Measurements from ENCODE around the gene DLL3.
"Not testable (repeated sequence)": the region's sequence is repeated elsewhere in the genome, so short reads cannot be mapped to it uniquely, and the experiment has no call there.

The DLL3 gene

GRCh38 chr19:39498798-39499642 lies at the start of gene DLL3:
DLL3 (plus strand) TSS chr19:39498947; CDS start chr19:39498975, 28 bp downstream.
- in situ Hi-C loops (cut with MboI; ENCODE audit: low sequenced_read_pairs): no loop called here

- in situ Hi-C loops (cut with MboI; ENCODE audit: low sequenced_read_pairs): no loop called here
Observed at GRCh38 chr19:39449116-39449797, 49.5 kb upstream of the DLL3 start.

GRCh38 chr19:39451257-39451656 lies 47.5 kb upstream of the DLL3 start:
- in situ Hi-C loops (cut with MboI; ENCODE audit: low sequenced_read_pairs): not testable (repeated sequence)

GRCh38 chr19:39463403-39463802 lies 35.3 kb upstream of the DLL3 start:
- in situ Hi-C loops (cut with MboI; ENCODE audit: low sequenced_read_pairs): no loop called here

- in situ Hi-C loops (cut with MboI; ENCODE audit: low sequenced_read_pairs): no loop called here
Observed at GRCh38 chr19:39465956-39466747, 32.6 kb upstream of the DLL3 start.

DNA sequence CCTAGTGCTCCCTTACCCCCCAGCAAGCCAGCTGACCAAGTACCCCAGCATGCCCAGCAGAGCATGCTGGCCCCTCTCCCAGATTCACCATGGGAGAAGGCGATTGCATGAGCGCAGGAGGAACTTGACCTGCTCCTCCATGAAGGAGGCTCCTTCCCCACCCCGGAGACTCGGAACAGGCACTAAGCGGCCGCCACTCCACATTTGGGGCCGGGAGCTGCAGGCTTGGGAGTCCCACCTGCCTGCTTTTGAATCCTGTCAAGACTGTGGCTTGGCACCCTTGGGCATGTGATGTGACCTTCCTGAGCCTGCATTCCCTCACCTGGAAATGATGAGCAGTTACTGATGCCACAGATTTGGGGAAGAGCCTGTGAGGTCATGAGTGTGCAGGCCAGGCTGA lies 30.8 kb upstream of the DLL3 start:
- in situ Hi-C loops (cut with MboI; ENCODE audit: low sequenced_read_pairs): no loop called here

- in situ Hi-C loops (cut with MboI; ENCODE audit: low sequenced_read_pairs): no loop called here
Observed at GRCh38 chr19:39469036-39469435, 29.7 kb upstream of the DLL3 start.

DNA sequence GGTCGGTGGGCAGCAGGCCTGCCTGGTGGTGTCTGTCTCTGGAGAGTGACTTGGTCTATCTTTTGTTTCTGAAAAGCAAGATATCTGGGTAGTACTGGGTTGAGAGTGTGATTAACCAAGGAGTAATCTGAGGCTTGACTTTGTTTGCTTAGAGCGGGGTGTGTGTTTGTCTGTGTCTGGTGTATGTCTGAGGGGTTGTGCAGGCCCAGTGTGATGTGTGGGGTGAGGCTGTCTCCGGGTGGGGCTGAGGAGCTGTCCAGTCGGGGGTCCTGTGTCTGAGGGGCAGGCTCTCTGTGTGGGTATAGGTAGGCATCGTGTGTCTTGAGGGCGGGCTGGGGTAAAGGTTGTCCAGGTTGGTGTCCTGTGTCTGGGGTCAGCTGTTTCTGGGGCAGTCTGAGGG lies 29.2 kb upstream of the DLL3 start:
- in situ Hi-C loops (cut with MboI; ENCODE audit: low sequenced_read_pairs): no loop called here

- in situ Hi-C loops (cut with MboI; ENCODE audit: low sequenced_read_pairs): no loop called here
Observed at GRCh38 chr19:39470724-39471339, 27.9 kb upstream of the DLL3 start.

GRCh38 chr19:39471756-39472536 lies 26.8 kb upstream of the DLL3 start:
- in situ Hi-C loops (cut with MboI; ENCODE audit: low sequenced_read_pairs): no loop called here

DNA sequence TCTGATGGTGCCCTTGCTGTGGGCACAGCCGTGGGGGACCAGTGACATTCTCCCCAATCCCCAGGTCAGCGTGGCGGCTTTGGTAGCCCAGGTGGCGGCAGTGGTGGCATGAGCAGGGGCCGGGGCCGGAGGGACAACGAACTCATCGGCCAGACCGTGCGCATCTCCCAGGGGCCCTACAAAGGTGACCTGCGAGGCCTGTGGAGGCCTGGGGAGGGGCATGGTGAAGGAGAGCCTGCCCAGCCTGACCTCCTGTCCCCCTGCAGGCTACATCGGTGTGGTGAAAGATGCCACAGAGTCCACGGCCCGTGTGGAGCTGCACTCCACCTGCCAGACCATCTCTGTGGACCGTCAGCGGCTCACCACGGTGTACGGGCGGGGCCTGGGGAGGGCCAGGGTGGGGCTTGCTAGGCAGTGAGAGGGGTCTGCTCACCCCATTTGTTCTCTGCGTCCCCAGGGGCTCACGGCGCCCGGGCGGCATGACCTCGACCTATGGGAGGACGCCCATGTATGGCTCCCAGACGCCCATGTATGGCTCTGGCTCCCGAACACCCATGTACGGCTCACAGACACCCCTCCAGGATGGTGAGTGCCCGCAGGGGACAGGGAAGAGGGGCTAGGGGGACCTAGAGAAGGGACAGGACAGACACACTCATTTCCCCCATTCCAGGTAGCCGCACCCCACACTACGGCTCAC lies 25.9 kb upstream of the DLL3 start:
- in situ Hi-C loops (cut with MboI; ENCODE audit: low sequenced_read_pairs): no loop called here

- in situ Hi-C loops (cut with MboI; ENCODE audit: low sequenced_read_pairs): no loop called here
Observed at GRCh38 chr19:39473443-39473960, 25.2 kb upstream of the DLL3 start.

DNA sequence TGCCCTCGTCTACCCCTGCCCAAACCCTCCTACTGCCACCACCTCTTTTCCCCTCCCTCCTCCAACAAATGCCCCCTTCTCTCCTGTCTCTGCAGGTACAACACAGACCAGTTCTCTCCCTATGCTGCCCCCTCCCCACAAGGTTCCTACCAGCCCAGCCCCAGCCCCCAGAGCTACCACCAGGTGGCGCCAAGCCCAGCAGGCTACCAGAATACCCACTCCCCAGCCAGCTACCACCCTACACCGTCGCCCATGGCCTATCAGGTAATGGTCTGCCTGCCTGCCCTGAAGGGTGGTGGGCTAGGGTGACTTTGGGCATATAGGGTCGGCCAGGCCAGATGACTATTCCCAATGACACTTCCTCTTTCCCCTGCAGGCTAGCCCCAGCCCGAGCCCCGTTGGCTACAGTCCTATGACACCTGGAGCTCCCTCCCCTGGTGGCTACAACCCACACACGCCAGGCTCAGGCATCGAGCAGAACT lies 24.6 kb upstream of the DLL3 start:
- in situ Hi-C loops (cut with MboI; ENCODE audit: low sequenced_read_pairs): no loop called here

DNA sequence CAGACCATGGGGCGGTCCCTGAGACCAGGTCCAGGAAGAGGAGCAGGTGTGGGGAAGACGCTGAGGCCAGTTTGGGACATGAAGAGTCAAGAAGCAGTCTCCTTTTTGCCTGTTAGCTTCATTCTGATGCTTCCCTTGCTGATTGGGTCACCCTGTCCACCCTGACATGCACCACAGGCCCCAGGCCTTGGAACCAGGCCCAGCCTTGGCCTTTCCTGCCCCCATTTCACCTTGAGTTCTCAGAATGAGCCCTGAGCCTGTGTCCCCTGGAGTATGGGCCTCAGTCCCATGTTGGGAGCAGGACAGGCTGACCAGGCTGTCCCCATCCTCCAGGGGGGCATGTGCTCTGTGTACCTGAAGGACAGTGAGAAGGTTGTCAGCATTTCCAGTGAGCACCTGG lies 23.0 kb upstream of the DLL3 start:
- in situ Hi-C loops (cut with MboI; ENCODE audit: low sequenced_read_pairs): no loop called here

GRCh38 chr19:39479319-39479801 lies 19.4 kb upstream of the DLL3 start:
- in situ Hi-C loops (cut with MboI; ENCODE audit: low sequenced_read_pairs): not testable (repeated sequence)

DNA sequence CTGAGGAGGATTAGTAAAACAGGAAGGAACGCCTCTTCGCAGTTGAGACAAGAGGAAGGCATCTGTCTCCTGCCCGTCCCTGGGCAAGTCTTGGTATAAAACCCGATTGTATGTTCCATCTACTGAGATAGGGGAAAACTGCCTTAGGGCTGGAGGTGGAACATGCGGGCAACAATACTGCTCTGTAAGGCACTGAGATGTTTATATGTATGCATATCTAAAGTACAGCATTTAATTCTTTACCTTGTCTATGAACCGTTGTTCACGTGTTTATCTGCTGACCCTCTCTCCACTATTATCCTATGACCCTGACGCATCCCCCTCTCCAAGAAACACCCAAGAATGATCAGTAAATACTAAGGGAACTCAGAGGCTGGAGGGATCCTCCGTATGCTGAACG lies 18.8 kb upstream of the DLL3 start:
- in situ Hi-C loops (cut with MboI; ENCODE audit: low sequenced_read_pairs): no loop called here

DNA sequence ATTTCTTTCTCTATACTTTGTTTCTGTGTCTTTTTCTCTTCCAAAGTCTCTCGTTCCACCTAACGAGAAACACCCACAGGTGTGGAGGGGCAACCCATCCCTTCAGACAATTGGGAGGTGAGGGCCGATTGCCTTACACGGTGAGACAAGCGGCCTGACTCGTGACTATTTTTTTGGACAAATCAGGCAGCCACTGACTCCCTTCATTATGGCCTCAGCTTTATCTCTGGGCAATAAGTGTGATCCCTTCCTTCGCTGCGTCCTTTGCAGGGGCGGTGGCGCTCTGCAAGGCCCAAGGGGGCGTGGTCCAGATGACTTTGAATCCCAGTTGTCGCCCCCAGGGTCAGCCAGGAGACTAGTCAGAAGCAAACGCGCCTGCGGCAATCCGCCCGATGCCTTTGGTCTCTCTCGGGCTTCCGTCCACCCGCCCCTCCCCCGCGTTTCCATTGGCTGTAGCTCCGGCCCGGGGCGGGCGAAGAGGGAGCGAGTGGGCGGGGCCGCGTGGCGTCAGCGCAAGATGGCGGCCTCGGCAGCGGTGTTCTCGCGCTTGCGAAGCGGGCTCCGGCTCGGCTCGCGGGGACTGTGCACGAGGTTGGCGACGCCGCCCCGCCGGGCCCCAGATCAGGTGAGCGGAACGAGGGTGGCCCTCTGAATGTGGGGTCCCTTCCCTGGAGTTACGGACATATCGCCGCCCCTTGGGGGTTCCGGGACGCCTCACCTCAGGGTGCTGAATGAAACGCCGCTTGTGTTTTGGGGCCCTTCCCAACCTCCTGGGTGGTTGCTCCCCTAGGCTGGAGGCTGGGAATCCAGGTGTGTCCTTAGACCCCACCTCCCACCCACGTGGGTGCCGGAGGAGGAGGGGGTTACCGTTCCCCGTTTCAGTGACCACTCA lies 18.2 kb upstream of the DLL3 start, which contains the start of gene TIMM50:
TSS of gene TIMM50 (plus strand) at position 502 of the 892 bp plus-strand sequence. CDS start at position 518, 16 bp downstream.
- in situ Hi-C loops (cut with MboI; ENCODE audit: low sequenced_read_pairs): no loop called here

GRCh38 chr19:39481229-39481545 lies 17.6 kb upstream of the DLL3 start:
- in situ Hi-C loops (cut with MboI; ENCODE audit: low sequenced_read_pairs): no loop called here

All from HL-60/S4 treated with retinoic acid at 250 ng/mL for 4 days and 3 days (cell line).